Fibroblast of skin of right quadriceps (primary cell): ENCODE measurements around the gene EEFSEC.

Source experiments
- DNase-seq: peaks from one replicate; pipeline ENCODE4 v3.0.0-alpha.2; 2013

The EEFSEC gene

DNA sequence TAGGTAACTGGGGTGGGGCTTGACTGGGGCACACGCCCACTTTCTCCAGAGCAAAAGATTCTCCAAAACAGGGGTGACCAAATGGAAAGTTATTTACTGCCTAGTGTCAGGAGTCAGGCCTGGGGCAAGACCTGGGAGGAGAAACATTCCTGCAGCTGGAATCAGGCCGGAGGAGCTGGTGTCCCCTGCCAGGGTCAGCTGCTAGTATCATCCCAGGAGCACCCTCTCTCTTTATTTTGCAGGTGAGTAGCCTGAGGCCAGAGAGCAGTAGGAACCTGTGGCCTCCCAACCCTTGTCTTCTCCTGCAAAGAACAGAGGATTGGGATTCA lies 280.5 kb downstream of the EEFSEC start:
- DNase-seq: no peak

DNA sequence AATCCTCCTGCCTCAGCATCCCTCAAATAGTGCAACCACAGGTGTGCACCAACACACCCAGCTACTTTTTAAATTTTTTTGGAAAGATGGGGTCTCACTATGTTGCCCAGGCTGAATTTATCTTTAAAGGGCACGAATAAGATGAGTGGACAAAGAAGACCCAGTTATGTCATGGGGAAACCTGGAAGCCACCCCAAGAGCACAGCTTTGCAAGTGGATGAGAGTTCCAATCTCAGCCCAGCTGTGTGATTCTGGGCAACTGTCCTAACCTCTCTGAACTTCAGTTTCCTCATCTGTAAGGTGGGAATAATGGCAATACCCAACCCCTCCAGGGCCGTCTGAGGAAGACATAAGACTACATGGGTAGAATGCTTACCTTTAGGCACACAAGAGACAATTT lies 281.2 kb downstream of the EEFSEC start:
- no peak for DNase-seq

DNA sequence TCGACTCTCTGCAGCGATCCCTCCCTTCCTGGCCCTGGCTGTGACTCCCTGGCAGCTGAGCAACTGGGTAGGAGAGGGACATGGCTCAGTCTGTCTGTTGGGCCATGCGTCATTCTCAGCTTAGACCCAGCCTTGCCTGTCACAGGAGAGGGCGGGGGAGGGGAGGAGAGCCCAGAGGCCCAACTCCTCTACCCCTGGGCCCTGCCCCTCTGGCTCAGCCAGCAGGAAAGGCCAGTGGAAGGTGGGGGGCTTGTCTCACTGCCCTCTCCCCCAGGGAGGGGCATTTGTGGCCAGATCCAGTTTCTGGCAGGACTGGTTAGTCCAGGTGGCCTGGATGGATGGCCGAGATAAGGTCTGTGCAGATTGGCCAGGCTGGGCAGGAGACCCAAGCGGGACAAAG lies 281.8 kb downstream of the EEFSEC start:
- no peak for DNase-seq

DNA sequence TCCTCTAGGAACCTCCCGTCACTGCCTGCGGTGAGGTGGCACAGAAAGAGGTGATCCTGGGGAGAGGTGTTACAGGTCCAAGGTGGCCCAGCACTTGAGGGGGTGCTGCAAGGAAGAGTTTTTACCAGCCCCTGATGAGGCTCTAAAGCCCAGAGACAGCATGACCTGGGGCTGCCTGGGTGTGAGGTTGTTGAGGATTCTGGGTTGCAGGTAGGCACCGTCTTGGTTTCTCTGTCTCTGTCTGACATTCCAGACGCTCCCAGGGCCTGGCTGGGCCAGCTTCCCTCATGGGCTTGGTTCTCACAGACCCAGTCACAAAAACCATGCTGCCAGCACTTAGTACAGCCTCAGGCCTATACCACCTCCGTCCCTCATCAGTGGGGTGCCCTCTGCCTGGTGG lies 282.3 kb downstream of the EEFSEC start:
- no peak for DNase-seq

DNA sequence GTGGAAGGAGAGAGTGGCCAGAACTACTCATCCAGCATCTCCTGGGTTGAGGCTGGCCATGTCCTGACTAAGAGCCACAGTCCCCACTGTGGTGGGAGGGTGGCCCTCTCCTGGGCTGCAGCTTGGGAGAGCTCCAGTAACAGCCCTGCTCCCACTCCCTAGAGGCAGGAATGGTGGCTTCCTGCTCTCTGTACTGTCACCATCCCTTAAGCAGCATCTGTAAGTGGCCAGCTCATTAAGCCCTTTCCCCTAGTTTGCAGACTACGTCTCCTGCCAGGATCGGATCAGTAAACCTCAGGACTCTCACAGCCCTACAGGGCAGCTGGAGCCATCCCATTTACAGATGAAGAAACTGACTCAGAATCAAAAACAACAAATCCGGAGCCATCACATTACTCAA lies 282.9 kb downstream of the EEFSEC start:
- DNase-seq: no peak

DNA sequence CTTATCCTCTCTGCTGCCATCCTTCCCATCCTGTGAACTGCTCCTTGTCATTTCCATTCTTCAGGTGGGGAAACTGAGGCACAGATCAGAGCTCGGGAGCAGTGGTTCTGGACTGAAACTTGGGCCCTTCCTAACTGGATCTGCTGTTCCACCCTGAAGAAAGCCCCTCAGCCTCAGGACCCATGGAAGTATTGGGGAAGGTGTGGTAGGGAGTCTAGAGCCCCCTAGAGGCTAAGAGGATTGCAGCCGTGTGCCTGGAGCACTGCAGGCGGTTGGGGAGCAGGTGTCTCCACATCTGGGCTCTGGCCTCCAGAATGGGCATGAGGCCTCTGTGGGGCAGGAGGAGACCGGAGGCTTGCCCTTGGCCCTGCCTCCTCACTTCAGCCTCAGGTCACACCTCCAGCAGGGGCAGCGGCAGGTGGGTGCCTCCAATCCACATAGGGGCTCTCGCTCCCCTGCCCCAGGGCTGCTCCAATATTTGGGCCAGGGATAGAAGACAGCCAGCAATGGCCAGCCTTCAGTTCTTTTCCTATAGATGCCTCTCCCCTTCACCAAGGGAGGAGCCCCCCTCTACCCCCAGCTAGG lies 285.3 kb downstream of the EEFSEC start:
- DNase-seq: no peak

DNA sequence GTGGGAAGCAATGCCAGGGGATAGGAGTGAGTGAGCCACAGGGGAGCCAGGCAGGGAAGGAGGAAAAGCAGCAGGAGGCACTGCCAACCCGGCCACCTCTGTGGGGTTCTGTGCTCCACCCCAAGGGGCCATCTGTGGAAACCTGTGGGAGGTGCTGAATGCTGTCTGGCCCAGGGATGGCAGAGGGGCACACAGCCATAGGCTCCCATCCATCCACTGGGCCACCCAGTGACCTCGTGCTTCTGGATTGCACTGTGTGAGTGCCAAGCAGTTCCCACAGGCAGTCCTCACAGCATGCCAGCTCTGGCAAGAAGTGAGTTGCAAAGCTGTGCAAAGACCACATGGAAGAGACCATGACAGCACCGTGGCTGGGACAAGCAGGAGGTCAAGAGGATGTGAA lies 285.9 kb downstream of the EEFSEC start:
- DNase-seq: no peak

DNA sequence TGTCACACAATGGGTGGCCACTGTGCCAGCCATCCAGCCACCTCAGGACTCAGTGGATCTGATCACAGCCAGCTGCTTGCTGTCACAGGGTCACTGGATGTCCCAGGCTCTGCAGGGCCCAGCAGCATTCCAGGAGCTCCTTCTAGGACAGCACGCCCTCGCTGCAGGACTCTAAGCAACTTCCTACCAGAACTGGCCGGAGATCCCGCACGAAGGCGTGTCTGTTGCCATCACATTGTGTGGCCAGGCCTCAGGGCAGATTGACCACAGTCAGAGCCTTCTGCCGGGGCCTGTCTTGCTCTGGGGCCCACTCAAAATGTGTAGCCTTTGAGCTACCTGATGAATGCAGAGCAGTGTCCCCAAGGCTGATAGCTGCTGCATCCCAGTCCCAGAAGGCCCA lies 288.8 kb downstream of the EEFSEC start:
- DNase-seq: no peak

DNA sequence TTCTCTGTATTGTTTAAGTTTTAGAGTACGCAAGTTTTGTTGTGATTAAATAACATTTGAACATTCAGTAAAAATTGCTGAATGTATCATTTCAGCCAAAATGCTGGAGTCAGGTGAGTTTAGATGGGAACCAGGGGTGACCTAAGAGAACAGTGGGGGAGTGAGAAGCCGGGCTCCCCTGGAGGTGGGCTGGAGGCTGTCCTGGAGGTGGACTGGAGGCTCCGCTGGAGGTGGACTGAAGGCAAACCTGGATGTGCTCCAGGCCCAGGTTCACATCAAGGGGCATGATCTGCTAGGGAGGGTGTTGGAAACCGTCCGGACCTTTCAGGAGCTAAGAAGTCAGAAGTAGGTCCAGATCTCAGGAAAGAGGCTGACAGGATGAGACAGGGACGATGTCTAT lies 289.7 kb downstream of the EEFSEC start:
- no peak for DNase-seq

DNA sequence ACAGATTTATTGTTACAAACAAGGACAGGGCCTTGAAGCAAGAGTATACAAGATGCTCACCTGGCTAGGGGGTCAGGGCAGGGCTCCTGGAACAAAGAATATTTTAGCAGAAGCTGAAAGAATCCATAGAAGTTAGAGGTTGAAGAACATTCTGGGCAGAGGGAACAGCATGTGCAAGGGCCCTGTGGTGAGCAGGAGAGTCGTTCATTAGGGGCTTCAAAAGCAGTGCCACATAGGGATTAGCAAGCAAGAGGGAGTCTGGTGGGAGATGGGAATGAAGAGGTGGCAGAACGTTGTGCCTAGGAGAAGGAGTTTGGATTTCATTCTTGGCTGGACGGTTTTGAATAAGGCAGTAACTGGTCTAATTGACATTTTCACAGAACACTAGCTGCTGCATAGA lies 290.5 kb downstream of the EEFSEC start:
- DNase-seq: no peak

DNA sequence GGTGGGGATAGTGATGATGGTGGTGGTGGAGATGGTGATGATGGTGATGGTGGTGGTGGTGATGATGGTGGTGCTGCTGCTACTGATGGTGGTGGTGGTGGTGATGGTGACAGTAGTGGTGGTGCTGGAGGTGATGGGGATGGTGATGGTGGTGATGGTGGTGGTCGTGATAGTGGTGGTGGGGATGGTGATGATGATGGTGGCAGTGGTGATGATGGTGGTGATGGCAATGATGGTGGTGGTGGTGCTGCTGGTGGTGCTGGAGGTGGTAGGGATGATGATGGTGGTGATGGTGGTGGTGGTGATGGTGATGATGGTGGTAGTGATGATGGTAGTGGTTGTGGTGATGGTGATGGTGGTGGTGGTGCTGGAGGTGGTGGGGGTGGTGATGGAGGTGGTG lies 292.1 kb downstream of the EEFSEC start:
- DNase-seq: no peak

DNA sequence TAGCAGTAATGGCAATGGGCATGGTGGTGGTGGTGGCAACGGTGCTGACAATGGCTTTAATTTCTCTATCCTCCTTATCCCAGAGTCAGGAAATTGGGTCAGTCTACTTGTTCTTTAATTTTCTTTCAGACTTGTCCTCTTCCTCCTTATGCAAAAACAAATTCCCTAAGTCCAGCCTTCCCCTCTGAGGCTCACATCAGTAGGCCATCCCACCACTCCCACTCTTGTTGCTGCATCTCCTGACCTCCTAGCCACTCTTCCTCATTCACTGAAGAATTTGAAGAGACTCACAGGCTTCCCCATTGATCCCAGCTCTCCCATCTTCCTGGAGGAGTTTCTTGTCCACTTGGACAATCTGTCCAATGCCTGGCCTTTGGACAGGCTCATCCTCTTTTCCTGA lies 293.5 kb downstream of the EEFSEC start:
- no peak for DNase-seq

DNA sequence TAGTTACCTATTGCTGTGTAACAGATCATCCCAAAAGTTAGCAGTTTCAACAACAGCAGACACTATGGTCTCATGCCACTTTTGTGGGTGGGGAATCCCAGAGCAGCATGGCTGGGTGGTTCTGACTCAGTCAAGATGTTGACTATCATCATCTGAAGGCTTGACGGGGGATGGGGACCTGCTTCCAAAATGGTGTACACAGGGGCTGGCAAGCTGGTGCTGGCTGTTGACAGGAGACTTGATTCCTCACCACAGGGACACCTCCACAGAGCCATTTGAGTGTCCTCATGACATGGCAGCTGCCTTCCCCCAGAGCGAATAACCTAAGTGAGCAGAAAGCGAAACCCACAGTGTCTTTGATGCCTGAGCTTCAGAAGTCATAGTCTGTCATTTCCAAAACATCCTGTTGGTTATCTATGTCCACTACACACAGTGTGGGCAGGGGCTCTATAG lies 294.3 kb downstream of the EEFSEC start:
- no peak for DNase-seq

DNA sequence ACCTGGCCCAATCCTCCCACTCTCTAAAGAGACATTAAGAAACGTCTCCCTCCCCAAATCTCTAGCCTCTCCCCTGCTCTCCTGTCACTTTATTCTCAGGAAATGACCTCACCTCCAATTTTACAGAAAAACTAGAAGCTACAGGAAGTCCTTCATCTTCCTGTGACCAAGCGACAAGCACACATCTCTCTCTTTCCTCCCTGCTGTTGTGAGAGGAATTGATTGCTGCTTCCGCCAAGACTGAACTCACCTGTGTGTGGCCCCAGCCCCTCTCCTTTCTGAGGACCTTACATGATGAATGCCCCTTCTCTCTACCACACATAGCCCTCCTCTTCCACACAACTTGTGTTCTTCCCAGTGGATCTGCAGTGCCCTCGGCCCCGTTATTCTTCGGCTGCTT lies 295.2 kb downstream of the EEFSEC start:
- DNase-seq: no peak

DNA sequence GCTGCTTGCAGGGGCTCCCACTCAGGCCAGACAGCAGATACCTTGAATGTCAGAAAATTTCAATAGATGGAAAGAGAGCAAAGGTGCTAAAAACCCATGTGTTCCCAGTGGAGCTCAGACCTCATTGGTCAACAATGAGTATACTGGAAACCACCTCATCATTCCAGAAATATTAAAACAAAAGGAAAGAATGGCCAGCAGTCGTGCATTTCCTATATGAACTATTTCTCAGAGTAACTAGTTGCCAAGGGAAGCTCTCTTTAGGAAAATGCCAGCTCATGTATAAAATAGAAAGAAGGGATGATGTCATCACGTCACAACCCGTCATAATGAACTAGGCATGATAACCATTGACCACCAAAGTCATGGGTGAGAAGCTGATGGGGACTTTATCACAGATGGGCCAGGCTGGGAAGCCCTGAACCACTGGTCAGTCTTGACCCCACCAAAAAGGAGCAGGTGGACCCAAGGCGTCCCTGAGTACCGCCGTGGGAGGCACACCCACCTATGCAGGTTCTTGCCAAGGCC lies 295.9 kb downstream of the EEFSEC start:
- no peak for DNase-seq

DNA sequence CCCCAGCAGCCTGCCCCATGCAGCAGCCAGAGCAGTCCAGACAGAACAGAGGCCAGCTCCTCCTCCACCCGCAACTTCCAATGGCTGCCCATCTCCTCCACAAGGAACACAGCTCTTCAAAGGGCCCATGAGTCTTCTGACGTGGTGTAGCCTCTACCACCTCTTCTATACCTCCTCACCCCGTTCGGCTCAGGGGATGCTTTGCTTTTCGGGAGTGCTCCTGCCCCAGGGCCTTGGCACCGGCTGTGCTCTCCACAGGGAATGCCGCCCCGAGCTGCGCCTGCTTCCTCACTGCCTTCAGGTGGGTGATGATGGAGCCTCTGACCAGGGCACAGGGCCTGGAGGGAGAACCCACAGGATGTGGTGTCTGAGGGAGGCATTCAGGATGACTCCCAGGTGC lies 298.8 kb downstream of the EEFSEC start:
- no peak for DNase-seq

DNA sequence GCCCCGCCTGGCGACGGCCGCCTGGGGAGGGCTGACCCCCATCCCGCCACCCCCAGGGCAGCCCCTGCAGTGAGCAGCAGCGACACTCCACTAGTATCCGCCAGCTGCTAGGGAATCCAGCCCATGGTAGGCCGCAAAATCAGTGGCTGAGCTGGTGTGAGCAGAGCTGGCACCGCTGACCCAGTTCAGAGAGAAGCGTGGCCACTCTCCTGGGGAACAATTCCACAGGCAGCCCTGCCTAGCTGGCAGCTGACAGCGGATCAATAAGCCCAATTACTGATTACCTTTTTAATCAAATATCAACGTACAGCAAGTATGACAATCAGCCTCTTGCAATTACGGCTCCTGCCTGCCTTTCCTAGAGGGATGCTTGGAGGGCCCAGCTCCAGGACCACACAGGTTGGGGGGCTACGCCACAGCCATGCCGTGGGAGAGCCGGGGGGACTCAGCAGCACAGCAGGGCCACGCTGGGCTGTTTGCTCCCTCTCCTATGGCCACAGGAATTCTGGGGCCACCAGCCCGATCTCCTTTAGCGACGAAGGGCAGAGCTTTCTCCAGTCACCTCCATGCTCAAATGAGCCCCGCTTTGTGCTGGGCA lies 299.5 kb downstream of the EEFSEC start:
- no peak for DNase-seq

DNA sequence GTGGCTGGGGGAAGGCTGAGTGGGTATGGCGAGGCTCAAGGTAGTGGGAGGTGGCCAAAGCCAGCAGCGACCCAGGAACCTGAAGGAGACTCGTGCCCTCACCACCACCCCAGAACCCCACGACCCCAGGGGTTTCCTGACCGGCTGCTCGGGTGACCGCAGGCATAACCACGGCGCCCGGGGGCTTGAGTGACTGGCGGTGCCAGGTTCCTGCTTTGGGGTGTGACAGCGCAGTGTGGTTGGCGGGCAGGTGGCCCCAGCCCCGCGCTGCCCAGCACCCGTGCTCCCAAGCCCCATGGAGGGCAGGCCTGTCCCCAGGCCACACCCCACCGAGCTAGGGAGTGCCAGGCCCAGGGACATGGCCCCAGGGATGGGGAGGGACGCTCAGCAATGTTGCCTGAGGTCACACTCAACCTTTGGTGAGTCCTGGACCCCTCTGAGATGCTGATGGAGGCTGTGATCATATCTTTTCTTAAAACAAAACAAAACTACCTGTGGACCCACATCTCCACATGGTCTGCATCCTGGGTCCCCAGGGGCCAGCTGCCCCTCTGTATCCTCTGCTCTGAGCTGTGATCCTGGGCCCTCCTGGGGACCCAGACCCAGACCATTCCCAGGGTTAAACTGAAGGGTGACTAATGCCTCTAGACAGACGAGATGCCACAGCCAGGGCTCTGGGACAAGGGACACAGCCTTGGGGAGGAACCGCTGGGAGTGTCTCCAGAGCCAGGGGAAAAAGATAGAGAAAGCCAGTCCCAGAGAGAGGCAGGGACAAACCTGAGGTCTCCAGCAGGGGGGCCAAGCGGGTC lies 300.4 kb downstream of the EEFSEC start:
- DNase-seq: no peak

DNA sequence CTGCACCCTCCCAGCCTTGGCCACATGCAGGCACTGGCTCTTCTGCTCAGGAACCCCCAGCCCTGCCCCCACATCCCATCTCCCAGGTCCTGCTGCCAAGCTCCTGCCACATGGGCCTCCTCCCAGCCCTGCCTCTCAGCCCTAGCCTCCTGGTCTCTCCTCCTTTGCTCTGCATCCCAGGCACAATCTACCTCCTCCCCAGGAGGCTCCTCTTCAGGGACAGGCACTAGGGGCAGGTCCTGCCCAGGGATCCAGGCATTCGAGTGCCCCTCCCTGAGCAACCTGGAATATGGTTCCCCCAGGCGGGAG lies 301.0 kb downstream of the EEFSEC start:
- no peak for DNase-seq

DNA sequence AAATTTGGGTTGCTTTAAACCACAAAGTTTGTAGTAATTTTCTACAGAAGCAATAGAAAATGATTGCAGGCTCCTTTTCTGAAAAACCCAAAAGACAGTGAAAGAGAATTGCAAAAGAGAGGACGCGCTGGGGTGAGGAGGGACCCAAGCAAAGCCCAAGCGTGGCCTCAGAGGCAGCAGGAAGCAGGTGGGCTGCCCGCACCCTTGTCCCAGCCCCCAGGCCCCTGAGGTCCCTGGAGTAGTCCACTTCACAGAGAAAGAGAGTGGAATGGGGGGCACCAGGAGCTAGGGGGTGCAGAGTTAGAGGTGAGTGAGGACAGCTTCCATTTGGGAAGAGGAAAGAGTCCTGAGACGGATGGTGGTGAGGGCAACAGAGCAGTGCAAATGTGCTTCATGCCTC lies 301.8 kb downstream of the EEFSEC start:
- DNase-seq: no peak

DNA sequence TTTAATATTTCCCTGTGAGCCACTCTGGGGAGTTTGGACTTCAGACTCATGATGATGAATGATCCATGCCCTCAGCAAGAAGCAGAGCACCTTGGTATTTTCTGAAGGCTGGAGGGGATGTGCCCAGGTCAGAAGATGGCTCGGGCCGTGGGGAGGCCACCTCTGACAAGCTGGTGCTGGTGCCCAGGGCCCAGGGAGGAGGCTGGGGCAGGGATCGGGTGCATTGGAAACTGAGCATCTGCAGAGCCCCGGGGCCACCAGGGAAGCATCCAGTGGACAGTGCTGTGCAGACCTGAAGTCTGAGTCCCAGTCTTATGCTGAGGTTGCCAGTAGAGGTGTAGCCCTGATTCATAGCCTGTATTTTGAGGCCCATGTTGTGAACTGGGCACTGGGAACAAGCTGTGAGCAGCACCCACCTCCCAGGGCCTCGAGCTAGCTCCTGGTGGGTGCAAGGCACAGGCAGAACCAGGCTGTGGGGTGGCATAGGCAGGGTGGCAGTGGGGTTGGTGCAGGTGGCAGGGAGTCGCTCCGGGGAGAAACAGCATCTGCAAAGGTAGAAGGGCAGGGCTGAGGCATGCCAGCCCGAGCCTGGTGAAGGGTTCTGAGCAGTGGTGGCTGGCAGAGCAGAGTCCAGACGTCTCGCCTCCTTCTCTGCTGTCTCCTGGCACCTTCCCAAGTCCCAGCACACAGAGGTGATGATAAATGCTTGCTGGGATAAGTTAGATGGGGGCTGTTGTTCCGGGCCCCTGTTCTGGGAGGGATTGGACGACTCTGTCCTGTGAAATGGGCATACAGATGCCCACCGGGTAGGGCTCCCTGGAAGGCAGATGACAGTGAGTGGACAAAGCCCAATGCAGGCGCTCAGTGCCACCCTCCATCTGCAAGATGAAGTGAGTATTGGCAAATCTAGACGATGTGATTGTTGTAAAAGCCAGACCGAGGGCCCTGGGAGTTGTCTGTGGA lies 302.8 kb downstream of the EEFSEC start:
- no peak for DNase-seq

DNA sequence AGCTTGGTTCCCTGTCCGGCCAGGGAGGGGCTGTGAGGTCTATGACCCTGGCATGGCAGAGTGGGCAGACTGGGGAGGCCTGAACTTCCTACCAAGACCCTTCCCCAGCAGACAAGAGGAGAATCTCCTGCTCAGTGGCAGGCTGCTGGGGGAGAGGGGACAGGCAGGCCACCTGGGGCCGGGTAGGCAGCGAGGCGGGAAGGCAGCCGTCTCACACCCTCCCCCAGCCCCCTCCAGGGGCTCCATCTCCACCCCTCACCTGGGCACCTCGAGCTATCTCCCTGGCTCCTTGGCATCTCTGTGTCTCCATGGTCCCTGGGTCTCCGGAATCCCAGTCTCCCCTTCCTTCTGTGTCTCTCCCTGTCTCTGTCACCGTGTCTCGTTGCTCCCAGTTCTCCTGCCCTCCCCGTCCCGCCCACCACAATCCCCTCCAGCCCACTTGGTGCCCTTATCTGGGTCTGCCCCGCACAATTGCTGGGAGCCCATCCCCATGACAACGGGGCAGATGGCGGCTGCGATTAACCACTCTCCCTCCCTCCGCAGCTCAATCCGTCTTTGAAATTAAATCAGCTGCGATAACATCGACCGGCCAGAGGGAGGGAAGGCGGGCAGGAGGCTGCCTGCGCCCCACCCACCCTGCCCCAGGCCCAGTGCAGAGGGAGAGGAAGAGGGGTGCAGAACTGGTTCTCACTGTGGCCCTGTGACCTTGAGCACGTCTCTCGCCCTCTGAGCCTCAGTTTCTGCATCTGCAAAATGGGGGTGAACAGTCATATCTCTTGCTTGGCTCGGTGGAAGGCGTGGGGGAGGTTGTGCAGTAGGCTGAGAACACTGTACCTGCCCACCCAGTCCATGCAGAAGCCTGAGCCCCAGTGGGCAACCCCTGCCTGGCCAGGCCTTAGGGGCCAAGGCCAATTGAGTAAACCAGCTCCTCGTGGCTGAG lies 303.8 kb downstream of the EEFSEC start:
- DNase-seq: no peak
